Nucleus accumbens (tissue), 56 donors: Measurements from ENCODE around the gene STOML1.
"Not testable (repeated sequence)": the region's sequence is repeated elsewhere in the genome, so short reads cannot be mapped to it uniquely, and the experiment has no call there.

Experiments
- DNase-seq, 56 donors: peaks; one replicate each; lab custom pipeline; 2025; lab: John Stamatoyannopoulos, UW

STOML1 gene

DNA sequence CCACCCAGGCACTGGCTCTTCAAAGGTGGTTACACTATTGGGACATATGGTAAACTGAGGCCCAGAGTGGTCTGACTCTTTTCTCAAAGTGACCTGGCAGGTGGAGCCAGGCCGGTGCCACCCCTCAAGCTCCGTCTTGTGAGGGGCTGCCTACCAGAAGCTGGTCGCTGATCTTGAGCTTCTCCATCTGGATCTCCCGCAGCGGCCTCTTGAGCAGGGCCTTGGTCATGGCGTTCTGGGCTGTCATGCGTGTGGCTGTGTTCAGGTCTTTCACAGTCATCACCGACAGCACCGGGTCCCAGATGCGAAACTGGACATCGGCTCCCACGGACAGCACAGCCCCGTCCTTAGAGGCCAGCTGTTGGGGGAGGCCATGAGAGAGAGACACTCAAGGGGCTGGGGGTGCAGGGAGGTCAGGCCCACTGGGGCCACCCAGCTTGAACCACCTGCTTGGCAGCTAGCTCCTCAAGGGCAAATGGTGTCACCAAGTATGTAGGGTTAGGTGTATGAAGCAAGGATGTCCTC is 3.6 kb downstream of the STOML1 start:
- no peak for DNase-seq

DNA sequence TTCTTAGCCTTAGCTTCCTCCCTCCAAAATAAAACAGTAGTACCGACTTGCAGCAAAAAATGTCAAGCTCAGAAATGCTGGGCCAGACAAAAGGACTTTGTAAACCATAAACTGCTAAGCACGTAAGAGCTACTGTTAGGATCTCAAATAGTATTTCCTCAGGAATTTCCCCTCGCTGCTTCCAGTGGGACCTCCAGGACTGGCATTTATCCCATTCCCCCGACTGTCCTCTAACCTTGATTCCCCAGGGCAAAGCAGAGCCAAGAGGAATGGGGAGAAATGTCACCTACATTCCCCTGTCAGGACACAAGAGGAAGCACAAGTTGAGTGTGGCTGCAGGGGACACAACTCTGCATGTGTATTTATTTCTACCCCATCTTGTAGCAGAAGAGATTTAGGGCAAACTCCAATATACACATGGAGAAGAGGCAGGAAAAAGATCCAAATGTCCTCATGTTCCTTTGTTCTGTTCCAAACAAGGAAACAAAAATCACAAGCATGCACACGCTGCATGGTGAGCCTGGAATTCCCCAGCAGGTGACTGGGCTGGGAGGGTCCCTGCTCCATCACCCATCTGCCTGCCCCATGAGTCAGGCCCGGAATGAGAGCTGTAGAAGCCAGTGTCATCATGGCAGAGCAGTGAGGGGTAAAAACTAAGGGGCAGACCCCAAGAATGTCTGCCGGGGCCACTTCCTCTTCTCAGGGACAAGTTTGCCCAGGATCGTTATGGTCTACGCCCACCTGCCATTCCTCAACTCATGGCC is 4.2 kb downstream of the STOML1 start:
- DNase-seq, result no peak

GRCh38 chr15:73987250-73987649 is 4.8 kb downstream of the STOML1 start:
- DNase-seq, result no peak

DNA sequence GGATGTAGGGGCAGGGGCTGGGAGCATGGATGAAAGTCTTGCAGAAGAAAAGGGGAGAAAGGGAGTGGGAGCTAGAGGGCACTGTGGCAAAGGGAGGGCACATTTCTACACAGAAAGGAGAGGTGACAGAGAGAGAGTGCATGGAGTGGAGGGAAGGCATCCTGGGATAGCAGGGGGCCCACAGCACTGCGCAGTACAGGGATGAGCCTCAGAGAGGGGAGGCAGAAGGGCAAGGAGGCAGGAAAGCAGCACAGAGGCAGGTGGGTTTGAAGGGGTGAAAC is 5.4 kb downstream of the STOML1 start:
- no peak for DNase-seq

GRCh38 chr15:73986055-73986775 is 5.9 kb downstream of the STOML1 start:
- DNase-seq, result peak in 3 of 56 donors; percentile 16 to 18 (median 16)

DNA sequence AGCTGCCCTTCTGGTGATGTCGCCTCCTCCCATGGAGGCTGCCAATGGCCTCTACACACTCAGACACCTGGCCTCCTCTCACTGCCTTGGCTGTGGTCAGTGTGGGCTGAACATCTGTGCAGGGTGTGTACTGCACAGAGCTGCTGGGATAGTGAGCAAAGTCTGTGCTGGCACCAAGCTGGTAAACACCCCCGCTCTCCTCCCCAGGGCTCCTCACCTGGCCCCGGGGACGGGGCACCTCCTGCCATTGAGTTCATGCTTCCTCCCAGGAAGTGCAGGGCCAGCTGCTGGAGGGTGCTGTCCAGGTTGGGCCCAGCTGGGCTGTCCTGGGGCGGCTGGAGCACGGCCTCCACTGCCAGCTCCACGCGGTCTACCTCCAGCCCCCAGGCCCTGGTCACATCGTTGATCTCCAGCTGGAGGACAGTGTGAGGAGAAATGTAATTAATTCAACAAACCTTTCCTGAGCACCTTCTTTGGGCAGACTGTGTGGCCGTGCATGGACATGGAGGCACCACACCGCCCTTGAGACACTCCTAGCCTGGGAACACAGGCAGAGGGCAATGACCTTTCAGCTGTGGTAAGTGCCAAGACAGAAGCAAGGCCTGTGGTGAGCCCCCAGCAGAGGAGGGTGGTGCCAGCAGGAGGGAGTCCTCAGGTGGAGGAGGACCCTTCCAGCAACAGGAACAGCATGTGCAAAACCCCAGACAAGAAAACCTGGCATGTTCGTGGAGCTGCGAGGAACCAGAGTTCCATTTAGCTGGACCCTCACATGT is 6.8 kb downstream of the STOML1 start:
- DNase-seq, result no peak

DNA sequence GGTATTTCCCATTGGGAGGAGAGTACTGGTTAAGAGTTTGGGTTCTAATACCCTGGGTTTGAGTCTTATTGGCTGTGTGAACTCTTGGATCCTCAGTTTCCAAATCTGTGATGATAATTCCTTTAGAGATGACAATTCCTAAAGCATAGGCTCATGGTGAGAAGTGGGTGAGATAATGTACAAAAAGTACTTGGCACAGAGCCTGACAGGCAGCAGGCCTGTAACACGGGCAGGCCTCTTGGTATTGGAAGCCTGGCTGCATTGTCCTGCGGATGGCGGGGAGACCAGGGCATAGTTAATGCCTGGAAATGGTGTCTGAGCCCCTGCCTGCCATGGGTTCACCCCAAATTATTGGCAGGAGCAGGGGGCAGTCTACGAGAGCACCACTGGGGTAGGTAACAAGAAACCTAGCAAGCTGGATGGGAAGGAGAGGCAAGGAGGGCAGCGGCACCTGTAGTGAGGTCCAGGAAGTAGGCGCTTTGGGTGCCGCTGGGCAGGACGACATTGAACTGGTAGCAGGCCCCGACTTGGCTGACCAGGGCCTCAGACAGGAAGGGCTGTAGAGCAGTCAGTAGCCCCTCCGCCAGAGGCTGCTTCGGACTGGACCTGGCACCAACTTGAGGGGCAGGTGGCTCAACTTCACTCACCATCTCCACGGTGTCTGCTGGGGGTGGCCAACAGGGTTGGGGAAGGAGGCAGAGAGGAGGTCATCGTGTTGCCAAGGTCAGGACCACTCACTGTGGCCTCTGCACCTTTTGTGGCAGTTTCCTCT is 7.7 kb downstream of the STOML1 start:
- DNase-seq, result no peak

DNA sequence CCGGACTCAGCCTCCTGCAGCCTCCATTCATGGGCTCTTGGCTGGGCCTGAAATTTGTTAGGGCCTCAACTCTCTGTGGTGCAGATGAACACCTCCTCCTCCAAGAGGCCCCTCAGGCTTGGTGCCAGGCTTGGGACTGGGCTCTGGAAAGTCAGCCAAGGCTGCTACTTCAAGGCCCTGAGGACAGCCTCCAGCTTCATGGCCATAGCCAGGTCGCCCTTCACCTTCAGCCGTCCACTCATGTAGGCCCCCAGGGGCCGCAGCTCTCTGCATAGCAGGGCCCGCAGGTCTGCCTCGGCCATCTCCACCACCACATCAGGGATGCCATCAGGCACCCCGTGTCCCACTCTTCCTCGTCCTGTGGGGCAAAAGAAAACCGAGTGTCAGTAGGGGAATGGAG is 8.3 kb downstream of the STOML1 start:
- DNase-seq, result peak in 2 of 56 donors; percentile 23 to 48

DNA sequence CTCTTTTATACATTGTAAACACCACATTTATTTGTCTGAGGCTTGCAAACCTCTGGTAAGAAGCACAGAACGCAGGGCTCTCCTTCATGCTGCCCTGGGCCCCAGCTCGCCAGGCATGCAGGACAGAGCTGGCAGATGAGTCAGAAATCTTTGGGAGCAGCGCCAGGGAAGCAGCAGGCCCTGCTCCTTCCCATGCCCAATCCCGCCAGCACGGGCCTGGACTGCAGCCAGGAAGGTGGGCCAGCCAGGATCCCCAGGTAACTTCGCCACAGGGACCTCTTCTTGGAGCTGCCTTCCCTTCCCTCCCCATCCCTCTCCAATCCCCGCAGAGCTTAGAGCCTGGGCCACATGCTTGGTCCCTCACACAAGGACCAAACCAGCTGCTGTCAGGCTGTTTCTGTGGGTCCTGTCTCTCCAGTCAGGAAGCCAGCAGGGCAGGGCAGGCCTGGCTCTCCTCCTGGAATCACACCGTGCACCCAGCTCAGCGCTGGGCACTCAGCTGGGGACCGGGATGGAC is 8.8 kb downstream of the STOML1 start:
- DNase-seq, result peak in 4 of 56 donors; percentile 2 to 33 (median 21)

DNA sequence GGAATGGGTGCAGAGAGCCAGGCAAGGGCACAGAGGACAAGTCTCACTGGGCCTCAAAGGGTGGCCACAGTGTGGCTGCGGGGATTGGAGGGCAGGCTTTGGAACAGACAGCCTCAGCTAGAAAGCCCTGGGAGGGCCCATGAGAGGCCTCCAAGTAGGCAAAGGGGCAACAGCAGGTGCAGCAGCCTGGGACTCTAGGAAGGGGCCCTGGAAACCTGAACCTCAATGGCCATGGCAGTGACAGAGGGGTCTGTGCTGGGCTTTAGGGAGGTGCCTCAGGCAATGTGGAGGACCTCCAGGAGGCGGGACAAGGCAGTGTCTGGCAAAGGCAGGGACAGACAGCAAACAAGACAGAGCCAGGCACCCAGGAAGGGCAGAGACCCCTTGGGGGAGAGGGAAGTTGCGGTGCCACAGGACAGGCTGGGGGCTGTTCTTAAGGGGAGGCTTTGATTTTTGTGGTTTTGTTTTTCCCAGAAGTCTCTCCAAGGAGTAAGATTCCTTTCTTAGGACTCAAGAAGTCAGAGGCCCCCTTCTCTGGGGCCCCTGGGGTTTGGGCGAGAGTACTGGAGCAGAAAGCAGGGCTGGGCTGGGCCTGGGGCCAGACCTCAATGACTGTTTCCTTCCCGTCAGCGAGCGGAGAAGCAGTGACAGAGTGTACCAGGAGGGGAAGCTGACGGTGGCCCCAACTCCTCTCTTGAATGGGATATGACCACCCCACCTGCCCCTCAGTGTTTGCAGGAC is 9.7 kb downstream of the STOML1 start:
- peak in 41 of 56 donors; percentile 10 to 77 (median 48) for DNase-seq

- DNase-seq, result no peak
Measured at GRCh38 chr15:73981761-73982221, 10.3 kb downstream of the STOML1 start.

DNA sequence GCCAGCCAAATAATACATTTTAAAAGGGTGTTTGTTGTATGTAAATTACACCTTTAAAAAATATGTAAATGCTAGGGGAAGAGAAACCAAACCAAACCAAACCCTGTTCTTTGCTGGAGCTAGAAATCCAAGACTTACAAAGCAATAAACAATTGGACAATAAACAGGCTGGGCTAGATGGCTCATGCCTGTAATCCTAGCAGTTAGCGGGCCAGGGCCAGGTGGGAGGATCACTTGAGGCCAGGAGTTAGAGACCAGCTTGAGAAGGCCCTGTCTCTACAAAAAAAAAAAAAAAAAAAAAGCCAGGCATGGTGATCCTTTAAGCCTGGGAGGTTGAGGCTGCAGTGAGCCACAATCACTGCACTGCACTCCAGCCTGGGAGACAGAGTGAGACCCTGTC is 12.5 kb downstream of the STOML1 start:
- no peak for DNase-seq

- no peak for DNase-seq
Measured at GRCh38 chr15:73978896-73979295, 13.2 kb downstream of the STOML1 start.

DNA sequence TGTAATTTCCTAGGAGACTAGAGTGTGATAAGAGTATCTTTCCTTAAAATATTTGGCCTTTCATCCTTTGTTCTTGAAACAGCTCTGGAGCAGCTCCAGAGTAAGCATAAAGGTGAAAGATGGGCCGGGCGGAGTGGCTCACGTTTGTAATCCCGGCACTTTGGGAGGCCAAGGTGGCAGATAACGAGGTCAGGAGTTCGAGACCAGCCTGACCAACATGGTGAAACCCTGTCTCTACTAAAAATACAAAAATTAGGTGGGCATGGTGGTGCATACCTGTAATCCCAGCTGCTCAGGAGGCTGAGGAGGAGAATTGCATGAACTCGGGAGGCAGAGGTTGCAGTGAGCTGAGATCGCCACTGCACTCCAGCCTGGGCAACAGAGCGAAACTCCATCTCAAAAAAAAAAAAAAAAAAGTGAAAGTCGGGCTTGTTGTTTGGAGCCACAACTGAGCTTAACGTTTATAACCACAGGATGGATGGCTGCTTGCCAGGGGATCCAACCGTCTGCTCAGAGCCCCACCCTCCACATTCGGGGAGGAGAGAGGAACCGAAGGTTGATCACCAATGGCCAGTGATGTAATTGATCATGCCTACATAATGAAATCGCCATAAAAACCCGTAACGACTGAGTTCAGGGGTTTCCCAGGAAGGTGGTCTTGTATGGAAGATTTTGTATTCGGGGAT is 16.5 kb downstream of the STOML1 start:
- DNase-seq, result not testable (repeated sequence)

DNA sequence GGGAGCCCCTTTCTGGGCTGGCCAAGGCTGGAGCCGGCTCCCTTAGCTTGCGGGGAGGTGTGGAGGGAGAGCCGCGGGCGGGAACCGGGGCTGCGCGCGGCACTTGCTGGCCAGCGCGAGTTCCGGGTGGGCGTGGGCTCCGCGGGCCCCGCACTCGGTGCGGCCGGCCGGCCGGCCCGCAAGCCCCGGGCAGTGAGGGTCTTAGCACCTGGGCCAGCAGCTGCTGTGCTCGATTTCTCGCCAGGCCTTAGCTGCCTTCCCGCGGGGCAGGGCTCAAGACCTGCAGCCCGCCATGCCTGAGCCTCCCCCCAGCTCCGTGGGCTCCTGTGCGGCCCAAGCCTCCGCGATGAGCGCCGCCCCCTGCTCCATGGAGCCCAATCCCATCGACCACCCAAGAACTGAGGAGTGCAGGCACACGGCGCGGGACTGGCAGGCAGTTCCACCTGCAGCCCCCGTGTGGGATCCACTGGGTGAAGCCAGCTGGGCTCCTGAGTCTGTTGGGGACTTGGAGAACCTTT is 18.4 kb downstream of the STOML1 start:
- not testable (repeated sequence) for DNase-seq

DNA sequence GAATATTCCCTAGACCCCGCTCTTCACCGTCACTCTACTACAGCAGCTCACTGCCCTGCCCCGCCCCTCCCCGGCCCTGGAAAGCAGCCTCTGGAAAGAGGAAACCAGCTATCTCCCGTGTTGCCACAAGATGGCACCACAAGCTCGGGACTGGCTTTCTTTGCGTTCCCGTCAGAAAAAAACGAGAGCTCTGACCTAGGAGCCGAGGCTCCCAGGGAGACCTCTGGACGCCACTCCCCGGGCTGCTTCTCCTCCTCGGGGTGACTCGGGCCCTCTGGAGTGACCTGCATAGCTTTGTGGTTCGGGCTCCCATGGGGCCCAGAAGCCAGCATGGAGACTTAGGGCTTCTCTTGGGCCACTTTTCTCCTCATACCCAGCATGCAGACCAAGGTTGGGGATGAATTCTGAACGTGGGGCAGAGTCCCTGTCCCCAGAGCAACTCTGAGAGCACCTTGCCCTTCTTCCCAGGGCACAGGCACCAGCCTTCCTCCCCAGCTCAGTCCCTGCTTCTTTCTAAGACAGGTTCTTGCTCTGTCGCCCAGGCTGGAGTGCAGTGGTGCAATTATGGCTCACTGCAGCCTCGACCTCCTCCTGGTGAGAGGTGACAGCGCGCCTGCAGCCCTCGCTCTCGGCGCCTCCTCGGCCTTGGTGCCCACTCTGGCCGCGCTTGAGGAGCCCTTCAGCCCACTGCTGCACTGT is 19.0 kb downstream of the STOML1 start:
- peak in 50 of 56 donors; percentile 21 to 84 (median 54) for DNase-seq

DNA sequence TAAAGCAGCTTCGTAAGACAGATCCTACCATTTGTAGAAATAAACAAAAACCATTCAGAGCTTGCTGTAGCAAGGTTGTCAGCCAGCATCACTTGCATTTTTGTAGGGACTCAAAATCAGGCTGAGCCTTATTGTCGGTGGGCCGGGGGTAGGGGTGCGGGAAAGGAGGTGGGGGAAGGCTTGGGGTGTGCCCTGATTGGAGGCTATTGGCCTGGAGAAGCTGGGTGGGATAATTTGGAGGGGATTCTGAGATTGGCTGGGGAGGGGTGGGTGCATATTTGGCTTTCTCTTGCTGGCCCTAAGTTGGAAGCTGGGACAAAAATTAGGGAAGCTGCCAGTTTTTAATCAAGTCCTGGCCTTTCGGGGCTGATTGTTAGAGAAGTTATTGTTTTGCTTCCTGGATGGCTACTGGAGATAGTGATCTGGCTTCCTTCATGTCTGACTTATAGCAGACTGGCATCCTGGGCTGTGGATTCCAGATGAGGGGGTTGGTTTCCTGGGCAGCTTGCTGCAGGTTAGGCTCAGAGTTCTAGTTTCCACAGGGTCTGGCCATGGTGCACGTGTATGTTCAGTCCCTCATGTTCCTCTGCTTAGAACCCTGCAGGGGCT is 22.8 kb downstream of the STOML1 start:
- DNase-seq, result no peak
